Measurements from ENCODE around the gene TRMT13.
A peak's percentile ranks its signal among the peaks of the same experiment; 100 is the strongest.

The TRMT13 gene, protein sequence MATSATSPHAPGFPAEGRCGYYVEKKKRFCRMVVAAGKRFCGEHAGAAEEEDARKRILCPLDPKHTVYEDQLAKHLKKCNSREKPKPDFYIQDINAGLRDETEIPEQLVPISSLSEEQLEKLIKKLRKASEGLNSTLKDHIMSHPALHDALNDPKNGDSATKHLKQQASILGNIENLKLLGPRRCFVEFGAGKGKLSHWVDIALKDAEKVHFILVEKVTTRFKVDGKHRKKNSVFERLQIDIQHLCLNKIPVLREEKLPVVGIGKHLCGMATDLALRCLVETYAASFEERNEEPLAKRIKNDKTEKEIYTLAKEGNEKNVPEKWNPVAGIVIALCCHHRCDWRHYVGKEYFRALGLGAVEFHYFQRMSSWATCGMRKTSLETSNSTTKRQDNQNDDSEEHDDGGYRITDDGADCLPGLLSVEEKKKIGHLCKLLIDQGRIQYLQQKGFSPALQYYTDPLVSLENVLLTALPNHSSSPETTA

DNA sequence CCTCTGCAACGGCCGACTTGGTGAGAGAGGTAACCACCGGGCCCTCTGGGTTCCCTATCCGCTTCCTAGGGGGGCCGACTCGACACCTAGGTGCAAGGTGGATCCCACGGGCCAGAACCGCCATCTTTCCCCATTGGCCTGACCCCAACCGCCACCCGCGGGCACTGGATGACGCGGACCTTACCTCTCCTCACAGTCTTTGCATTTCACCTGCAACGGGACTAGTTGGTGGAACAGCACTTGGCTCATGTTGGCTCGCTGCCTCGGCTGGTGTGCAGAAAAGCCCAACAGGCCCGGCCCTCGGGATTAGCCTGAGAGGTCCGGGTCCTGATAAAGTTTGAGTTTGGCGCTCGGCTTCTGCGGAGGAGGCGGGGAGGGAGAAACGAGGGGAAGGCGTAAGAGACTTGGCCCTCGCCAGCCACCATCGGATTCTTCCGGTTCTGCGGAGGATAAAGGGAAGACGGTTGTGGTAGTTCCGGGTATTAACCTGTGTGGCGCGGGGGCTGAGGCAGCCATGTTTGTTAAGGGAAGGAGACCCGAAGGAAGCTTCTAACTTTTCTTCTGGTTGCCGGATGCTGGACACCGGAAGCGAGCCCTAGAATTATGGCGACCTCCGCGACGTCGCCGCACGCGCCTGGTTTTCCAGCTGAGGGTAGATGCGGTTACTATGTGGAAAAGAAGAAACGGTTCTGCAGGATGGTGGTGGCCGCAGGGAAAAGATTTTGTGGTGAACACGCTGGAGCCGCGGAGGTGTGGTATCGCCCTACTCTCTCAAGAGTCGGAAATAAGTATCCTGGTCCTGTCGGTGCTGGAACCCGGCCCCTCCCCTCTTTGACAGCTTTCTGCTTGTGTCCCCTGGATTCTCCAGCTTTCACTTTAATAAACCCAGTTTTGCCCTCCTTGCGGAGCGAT is at the start of gene TRMT13, which contains the start of gene SASS6:
TRMT13 (plus strand) TSS at position 598 of the 912 bp plus-strand sequence; CDS start at position 604, 6 bp downstream.
SASS6 (minus strand) TSS at position 365 of the 912 bp plus-strand sequence; CDS start at position 249, 116 bp downstream.
- ChIA-PET CTCF (no interaction called here), POLR2A (ENCODE audit: low non-redundant PET) (no interaction called here)
- TF ChIP-seq, protein P1, sequence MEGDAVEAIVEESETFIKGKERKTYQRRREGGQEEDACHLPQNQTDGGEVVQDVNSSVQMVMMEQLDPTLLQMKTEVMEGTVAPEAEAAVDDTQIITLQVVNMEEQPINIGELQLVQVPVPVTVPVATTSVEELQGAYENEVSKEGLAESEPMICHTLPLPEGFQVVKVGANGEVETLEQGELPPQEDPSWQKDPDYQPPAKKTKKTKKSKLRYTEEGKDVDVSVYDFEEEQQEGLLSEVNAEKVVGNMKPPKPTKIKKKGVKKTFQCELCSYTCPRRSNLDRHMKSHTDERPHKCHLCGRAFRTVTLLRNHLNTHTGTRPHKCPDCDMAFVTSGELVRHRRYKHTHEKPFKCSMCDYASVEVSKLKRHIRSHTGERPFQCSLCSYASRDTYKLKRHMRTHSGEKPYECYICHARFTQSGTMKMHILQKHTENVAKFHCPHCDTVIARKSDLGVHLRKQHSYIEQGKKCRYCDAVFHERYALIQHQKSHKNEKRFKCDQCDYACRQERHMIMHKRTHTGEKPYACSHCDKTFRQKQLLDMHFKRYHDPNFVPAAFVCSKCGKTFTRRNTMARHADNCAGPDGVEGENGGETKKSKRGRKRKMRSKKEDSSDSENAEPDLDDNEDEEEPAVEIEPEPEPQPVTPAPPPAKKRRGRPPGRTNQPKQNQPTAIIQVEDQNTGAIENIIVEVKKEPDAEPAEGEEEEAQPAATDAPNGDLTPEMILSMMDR (conservative IDR thresholded peaks at IDR 0.05; ENCODE audit: low read depth) = no peak
- peak within 1 kb of the TSS; percentile 78 for H3K27ac ChIP-seq
- peak; percentile 91 for DNase-seq (ENCODE audit: low spot score)

DNA sequence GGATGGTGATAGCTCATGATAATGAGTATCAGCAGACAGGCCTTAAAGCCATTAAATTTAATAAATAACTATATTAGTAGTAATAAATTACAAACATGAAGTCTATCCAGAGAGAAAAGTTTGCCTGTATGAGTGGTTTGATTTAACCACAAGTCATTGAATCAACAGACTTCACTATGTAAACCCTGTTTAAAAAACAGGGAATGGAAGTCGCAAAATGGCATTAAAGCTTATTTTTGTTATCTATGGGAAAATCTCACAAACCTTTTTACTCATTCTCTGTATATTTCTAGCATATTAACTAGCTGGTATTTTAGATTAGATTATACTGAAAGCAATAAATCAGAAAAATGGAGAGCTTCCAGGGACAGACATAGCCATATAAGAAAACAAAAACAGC is 45.6 kb upstream of the TRMT13 start:
- DNase-seq (ENCODE audit: low spot score) = no peak
- TF ChIP-seq, protein P1 (conservative IDR thresholded peaks at IDR 0.05; ENCODE audit: low read depth) = no peak
- H3K27ac ChIP-seq = no peak overlapping the region
- ChIA-PET POLR2A (ENCODE audit: low non-redundant PET) (no interaction called here), CTCF (interaction anchor here (1.0 kb wide), 1 partner anchor 40 kb away, joined by 3 read pairs; no protein-coding TSS in a partner anchor)

DNA sequence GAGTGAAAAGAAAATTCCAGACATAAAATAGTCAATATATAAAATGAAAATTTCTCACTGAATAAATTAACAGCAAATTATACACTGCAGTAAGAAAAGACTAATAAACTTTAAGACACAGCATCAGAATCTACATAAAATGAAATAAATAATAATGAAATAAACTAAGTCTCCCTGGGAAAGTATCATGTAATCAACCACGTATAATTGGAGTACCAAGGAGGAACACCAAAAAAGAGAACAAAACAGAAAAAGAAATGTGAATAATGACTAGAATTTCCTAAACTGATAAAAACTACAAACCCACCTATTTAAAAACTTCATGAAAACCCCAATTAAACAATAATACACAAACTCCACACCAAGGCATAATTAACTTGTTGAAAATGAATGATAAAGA is 43.9 kb upstream of the TRMT13 start:
- H3K27ac ChIP-seq = no peak overlapping the region
- ChIA-PET POLR2A (ENCODE audit: low non-redundant PET) (no interaction called here), CTCF (no interaction called here)
- TF ChIP-seq, protein P1 (conservative IDR thresholded peaks at IDR 0.05; ENCODE audit: low read depth) = no peak
- no peak for DNase-seq (ENCODE audit: low spot score)

DNA sequence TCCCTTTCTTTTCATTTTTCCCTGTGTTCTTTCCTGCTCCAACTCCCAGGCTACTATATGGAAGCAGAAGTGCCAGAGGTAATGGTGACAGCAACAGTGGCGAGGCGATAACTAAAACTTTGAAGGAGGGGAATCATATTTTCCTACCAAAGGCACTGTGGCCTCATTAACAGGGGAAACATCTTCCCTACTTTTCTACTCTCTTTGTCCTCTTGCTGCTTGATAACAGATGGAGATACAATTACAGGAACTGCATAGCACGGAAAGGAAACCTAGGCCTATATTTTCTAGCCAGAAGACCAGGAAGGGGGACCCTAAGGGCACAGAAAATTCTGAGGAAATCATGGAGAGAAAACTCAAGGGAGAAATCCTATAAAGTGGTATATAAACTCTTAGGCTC is 42.5 kb upstream of the TRMT13 start:
- DNase-seq (ENCODE audit: low spot score) = no peak
- TF ChIP-seq, protein P1 (conservative IDR thresholded peaks at IDR 0.05; ENCODE audit: low read depth) = no peak
- POLR2A ChIA-PET (ENCODE audit: low non-redundant PET) = no interaction called here
- CTCF ChIA-PET = no interaction called here
- no peak overlapping the region for H3K27ac ChIP-seq

DNA sequence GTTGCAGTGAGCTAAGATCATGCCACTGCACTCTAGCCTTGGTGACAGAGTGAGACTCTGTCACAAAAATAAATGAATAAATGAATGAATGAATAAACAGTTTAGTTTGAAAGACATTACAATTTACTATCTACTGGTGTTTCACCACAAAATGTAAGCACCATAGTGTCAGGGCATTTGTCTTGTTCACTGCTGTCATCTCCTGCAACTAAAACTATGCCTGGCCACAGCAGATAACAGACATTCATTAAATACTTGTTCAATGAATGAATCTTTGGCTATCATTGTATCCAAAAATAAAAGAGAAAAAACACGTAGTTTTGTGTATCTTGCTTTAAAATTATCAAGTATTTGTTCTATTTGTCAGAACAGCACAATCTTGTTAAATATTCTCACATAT is 32.8 kb upstream of the TRMT13 start:
- CTCF ChIA-PET = interaction anchor here (0.6 kb wide), 1 partner anchor 58 kb away, joined by 3 read pairs; no protein-coding TSS in a partner anchor
- no peak overlapping the region for H3K27ac ChIP-seq
- no peak for DNase-seq (ENCODE audit: low spot score)
- TF ChIP-seq, protein P1 (conservative IDR thresholded peaks at IDR 0.05; ENCODE audit: low read depth) = no peak
- POLR2A ChIA-PET (ENCODE audit: low non-redundant PET) = no interaction called here

DNA sequence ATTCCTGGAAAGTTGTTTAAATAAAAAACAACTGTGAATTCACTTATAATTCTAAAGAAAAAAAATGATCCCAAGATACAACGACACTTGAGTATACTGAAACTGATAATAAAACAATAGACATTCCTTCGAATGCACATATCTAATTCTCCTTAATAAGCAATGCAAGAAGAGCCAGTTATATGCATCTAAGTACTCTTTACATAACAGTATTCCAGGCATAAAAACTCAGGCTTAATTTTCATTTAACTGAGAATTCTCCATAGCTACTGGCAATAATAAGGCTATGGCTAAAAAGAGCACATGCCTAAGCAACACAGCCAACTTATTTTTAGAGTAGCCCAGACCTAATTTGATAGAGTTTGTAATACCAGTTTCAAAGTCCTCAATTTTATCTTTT is 31.4 kb upstream of the TRMT13 start:
- CTCF ChIA-PET = no interaction called here
- TF ChIP-seq, protein P1 (conservative IDR thresholded peaks at IDR 0.05; ENCODE audit: low read depth) = no peak
- POLR2A ChIA-PET (ENCODE audit: low non-redundant PET) = no interaction called here
- DNase-seq (ENCODE audit: low spot score) = no peak
- H3K27ac ChIP-seq = no peak overlapping the region
